OCI-LY3 (cell line): ENCODE data around the gene RGS14.

Source experiments
- EZH2phosphoT487 ChIP-seq: fragments of 200-600 bp; shearing (Covaris generic); IDR thresholded peaks from 2 replicates; pipeline ENCODE4 v1.6.1; 2018; ENCODE audit warnings: antibody characterized with exemption, mixed run types, low read depth
- TF ChIP-seq, protein P1 (sequence below): fragments of 200-600, 300-600 bp; sonication (generic); IDR thresholded peaks from 2 replicates; pipeline ENCODE4 v1.5.1; 2014; ENCODE audit warnings: antibody characterized with exemption, low read length, low read depth

DNA sequence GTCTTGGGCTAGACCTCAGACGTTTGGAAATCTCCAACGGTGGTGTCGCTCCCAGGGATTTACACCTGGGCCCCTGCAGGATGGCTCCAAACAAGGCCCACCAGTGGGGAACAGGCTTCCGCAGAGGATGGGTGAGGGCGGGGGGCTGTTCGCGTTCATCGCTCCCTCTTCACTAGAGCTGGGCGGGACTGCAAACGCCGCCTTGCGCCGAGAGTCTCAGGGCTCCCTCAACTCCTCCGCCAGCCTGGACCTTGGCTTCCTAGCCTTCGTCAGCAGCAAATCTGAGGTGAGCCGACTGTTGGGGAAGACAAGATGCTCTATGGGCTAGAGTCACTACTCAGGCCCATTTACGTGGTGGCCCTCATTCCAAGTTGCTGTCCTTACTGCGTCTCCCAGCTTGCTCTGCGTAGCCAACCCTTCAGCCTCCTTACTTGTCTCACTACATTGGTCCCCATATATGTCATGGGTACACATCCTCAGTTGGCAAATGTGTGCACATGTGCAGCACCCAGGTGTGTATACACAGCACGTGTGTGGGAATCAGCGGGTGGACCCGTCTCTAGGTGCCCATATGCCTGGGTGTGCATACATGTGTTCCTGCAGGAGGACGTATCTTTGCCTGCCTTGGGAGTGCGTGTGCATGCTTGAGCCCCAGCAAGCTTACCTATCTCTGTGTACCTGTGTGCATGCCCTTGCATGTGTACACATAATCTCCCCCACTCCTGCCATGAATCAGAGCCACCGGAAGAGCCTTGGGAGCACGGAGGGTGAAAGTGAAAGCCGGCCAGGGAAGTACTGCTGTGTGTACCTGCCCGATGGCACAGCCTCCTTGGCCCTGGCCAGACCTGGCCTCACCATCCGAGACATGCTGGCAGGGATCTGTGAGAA lies 10.5 kb downstream of the RGS14 start:
- TF ChIP-seq, protein P1, sequence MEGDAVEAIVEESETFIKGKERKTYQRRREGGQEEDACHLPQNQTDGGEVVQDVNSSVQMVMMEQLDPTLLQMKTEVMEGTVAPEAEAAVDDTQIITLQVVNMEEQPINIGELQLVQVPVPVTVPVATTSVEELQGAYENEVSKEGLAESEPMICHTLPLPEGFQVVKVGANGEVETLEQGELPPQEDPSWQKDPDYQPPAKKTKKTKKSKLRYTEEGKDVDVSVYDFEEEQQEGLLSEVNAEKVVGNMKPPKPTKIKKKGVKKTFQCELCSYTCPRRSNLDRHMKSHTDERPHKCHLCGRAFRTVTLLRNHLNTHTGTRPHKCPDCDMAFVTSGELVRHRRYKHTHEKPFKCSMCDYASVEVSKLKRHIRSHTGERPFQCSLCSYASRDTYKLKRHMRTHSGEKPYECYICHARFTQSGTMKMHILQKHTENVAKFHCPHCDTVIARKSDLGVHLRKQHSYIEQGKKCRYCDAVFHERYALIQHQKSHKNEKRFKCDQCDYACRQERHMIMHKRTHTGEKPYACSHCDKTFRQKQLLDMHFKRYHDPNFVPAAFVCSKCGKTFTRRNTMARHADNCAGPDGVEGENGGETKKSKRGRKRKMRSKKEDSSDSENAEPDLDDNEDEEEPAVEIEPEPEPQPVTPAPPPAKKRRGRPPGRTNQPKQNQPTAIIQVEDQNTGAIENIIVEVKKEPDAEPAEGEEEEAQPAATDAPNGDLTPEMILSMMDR, result no peak
- TF ChIP-seq EZH2phosphoT487, result no peak
